IPS DF 4.7 (cell line): Measurements from ENCODE around the gene UTP20.
A peak's percentile ranks its signal among the peaks of the same experiment; 100 is the strongest.

Experiments
- DNase-seq: peaks from one replicate; pipeline ENCODE4 v3.0.0-alpha.2; 2013; ENCODE audit warnings: low spot score; ENCODE audit errors: extremely low read depth

The UTP20 gene

GRCh38 chr12:101280006-101280505 lies at the start of gene UTP20:
TSS of gene UTP20 (plus strand) at chr12:101280105. CDS start at chr12:101280283, 178 bp downstream.
- DNase-seq: peak; percentile 62

GRCh38 chr12:101230547-101230946 lies 49.4 kb upstream of the UTP20 start:
- no peak for DNase-seq

- no peak for DNase-seq
Observed at GRCh38 chr12:101231636-101232035, 48.3 kb upstream of the UTP20 start.

- no peak for DNase-seq
Observed at GRCh38 chr12:101235686-101236085, 44.2 kb upstream of the UTP20 start.

GRCh38 chr12:101238306-101238705 lies 41.6 kb upstream of the UTP20 start:
- no peak for DNase-seq

- no peak for DNase-seq
Observed at GRCh38 chr12:101238800-101239329, 41.0 kb upstream of the UTP20 start.

GRCh38 chr12:101243074-101243473 lies 36.8 kb upstream of the UTP20 start:
- DNase-seq: no peak

GRCh38 chr12:101243616-101244015 lies 36.3 kb upstream of the UTP20 start:
- no peak for DNase-seq

- no peak for DNase-seq
Observed at GRCh38 chr12:101256266-101256665, 23.6 kb upstream of the UTP20 start.

- DNase-seq: no peak
Observed at GRCh38 chr12:101257357-101257756, 22.5 kb upstream of the UTP20 start.

GRCh38 chr12:101267111-101267510 lies 12.8 kb upstream of the UTP20 start:
- DNase-seq: no peak

GRCh38 chr12:101276433-101276832 lies 3.5 kb upstream of the UTP20 start:
- DNase-seq: no peak

- DNase-seq: no peak
Observed at GRCh38 chr12:101277443-101277842, 2.5 kb upstream of the UTP20 start.

- no peak for DNase-seq
Observed at GRCh38 chr12:101287357-101287756, 7.5 kb downstream of the UTP20 start.

GRCh38 chr12:101297661-101298060 lies 17.8 kb downstream of the UTP20 start:
- no peak for DNase-seq

- no peak for DNase-seq
Observed at GRCh38 chr12:101298426-101298825, 18.5 kb downstream of the UTP20 start.

GRCh38 chr12:101299346-101299745 lies 19.4 kb downstream of the UTP20 start:
- no peak for DNase-seq

- DNase-seq: no peak
Observed at GRCh38 chr12:101299931-101300330, 20.0 kb downstream of the UTP20 start.

- DNase-seq: no peak
Observed at GRCh38 chr12:101302741-101303140, 22.8 kb downstream of the UTP20 start.

- no peak for DNase-seq
Observed at GRCh38 chr12:101305226-101305779, 25.4 kb downstream of the UTP20 start.

- no peak for DNase-seq
Observed at GRCh38 chr12:101305794-101306193, 25.9 kb downstream of the UTP20 start.

GRCh38 chr12:101322480-101322879 lies 42.6 kb downstream of the UTP20 start:
- DNase-seq: no peak

GRCh38 chr12:101323255-101323654 lies 43.4 kb downstream of the UTP20 start:
- no peak for DNase-seq
